Tibial artery (tissue), 4 donors: Measurements from ENCODE around the gene SCN4B.
A peak's percentile ranks its signal among the peaks of the same experiment; 100 is the strongest.

Experiments
- DNase-seq, 2 donors: peaks; one replicate each; pipeline ENCODE4 v3.0.0-alpha.2; 2019
- H3K27ac ChIP-seq, 2 donors: fragments of 200-600 bp; sonication (generic) in 1 of 2; 1 replicate in 1 of 2; 2 replicates in 1 of 2; pipeline ENCODE4 v1.5.1; 2018 to 2019; ENCODE audit warnings: mild to moderate bottlenecking in 1 of 2
- H3K27me3 ChIP-seq, 2 donors: fragments of 200-600 bp; sonication (generic) in 1 of 2; one replicate each; pipeline versions ENCODE4 v1.5.1 to v1.6.0; 2016 to 2019
- H3K36me3 ChIP-seq, 3 donors: fragments of 200-600 bp; sonication (generic) in 2 of 3; one replicate each; pipeline ENCODE4 v1.5.1; 2016 to 2019; ENCODE audit warnings: mild to moderate bottlenecking in 2 of 3
- H3K4me1 ChIP-seq, 4 donors: fragments of 200-600 bp; sonication (generic) in 2 of 4; 1 replicate in 3 of 4; 2 replicates in 1 of 4; pipeline ENCODE4 v1.5.1; 2016 to 2019
- H3K4me3 ChIP-seq, 2 donors: fragments of 200-600 bp; sonication (generic) in 1 of 2; 1 replicate in 1 of 2; 2 replicates in 1 of 2; pipeline ENCODE4 v1.5.1; 2018 to 2019; ENCODE audit warnings: mild to moderate bottlenecking in 2 of 2
- H3K9me3 ChIP-seq, 3 donors: fragments of 200-600 bp; sonication (generic) in 1 of 3; one replicate each; pipeline ENCODE4 v1.5.1; 2016 to 2019
- intact Hi-C: fragments of 100-400 bp; cut with DNase I; formaldehyde crosslinking; loops from one replicate; pipeline ENCODE4 v1.15.0; 2023; ENCODE audit warnings: low total_unique reads
- TF ChIP-seq, protein P1 (sequence below), 2 experiments: fragments of 200-600 bp in 1 of 2; fragments of 450-650 bp in 1 of 2; IDR thresholded peaks; one replicate each; pipeline ENCODE4 v1.5.1; 2017 to 2019; ENCODE audit warnings: antibody characterized with exemption in 2 of 2, mild to moderate bottlenecking in 1 of 2, moderate library complexity in 1 of 2

Gene SCN4B

DNA sequence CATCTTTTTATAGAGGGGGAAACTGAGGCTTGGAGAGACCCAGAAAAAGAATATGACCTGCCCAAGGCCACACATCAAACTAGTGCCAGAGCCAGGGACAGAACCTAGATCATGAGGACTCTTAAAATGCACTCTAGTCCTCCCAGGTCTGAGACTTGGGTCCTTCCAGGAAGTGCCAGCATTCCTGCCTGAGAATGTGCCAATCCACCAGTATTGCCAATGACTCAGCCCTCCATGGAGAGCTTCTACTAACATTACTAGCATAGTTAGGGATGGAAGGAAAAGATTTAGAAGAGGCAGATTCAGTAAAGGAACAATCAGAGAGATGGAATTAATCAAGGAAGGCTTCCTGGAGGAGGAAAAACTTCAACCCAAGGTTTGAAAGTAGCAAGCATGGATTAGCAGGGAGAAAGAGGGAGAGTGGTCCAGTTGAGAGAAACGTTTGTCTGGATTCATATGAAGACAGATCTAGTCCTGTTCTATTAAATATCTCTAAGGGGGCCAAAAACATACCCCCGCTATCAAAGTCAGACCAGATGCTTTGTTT is 45.8 kb downstream of the SCN4B start:
- TF ChIP-seq, protein P1, sequence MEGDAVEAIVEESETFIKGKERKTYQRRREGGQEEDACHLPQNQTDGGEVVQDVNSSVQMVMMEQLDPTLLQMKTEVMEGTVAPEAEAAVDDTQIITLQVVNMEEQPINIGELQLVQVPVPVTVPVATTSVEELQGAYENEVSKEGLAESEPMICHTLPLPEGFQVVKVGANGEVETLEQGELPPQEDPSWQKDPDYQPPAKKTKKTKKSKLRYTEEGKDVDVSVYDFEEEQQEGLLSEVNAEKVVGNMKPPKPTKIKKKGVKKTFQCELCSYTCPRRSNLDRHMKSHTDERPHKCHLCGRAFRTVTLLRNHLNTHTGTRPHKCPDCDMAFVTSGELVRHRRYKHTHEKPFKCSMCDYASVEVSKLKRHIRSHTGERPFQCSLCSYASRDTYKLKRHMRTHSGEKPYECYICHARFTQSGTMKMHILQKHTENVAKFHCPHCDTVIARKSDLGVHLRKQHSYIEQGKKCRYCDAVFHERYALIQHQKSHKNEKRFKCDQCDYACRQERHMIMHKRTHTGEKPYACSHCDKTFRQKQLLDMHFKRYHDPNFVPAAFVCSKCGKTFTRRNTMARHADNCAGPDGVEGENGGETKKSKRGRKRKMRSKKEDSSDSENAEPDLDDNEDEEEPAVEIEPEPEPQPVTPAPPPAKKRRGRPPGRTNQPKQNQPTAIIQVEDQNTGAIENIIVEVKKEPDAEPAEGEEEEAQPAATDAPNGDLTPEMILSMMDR (IDR thresholded peaks at IDR 0.05): no peak
- H3K4me1 ChIP-seq: no peaks in the 10 kb centered on the region
- H3K4me3 ChIP-seq: no peak overlapping the region
- H3K27ac ChIP-seq: no peak overlapping the region
- DNase-seq: no peak
- H3K36me3 ChIP-seq: no peaks in the 10 kb centered on the region
- intact Hi-C loops: no loop called here
- no peaks in the 10 kb centered on the region for H3K9me3 ChIP-seq
- peaks cover 0 to 6% of the 10 kb centered on the region in 2 donors for H3K27me3 ChIP-seq

DNA sequence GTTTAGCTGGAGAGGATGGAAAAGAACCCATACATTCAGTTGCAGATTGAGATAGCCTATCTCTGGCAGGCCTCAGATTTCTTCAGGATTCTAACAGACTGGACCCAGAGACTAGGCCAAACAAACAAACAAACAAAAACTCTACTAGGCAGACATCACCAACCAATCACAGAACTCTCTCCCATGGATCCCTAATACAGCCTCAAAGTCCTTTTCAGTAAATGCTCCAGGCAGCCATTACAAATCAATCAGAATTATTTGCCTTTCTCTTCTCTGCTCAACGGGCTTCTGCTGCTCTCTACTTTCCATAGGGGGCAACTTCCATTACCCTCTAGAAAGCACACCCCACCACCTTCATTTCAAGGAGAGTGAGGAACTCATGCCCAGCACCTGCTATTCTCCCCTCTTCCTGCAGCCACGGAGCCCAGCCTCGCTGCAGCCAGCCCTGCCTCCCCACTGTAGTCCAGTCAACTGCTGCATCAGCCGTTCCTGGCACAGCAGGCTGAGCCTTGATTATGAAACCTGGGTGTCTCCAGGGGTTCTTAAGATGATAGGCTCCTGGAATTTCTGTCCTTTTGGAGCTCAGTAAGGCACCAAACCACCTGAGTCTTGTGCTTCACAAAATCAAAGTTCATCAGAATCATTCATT is 46.8 kb downstream of the SCN4B start:
- H3K27ac ChIP-seq: no peak overlapping the region
- H3K9me3 ChIP-seq: no peaks in the 10 kb centered on the region
- TF ChIP-seq, protein P1 (IDR thresholded peaks at IDR 0.05): no peak
- H3K27me3 ChIP-seq: peaks cover 0 to 3% of the 10 kb centered on the region in 2 donors
- H3K4me1 ChIP-seq: no peaks in the 10 kb centered on the region
- intact Hi-C loops: no loop called here
- H3K4me3 ChIP-seq: no peak overlapping the region
- no peak for DNase-seq
- no peaks in the 10 kb centered on the region for H3K36me3 ChIP-seq

DNA sequence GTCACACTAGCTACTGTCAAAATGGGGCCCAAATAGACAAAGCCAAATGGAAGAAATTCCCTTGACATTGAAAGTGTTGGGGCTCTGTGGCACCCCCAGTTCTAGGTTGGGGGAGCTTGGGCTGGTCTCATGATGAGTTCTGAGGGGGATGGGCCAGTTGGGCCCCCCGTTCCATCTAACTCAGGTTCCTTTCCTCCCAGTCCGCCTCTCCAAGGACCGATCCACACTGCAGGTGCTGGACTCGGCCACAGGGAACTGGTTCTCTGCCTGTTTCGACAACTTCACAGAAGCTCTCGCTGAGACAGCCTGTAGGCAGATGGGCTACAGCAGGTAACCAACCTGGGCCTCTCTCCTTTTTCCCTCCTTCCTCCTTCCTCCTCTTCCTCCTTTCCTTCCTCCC is 48.1 kb downstream of the SCN4B start:
- no peaks in the 10 kb centered on the region for H3K36me3 ChIP-seq
- intact Hi-C loops: no loop called here
- H3K9me3 ChIP-seq: no peaks in the 10 kb centered on the region
- H3K27me3 ChIP-seq: peaks cover 0 to 3% of the 10 kb centered on the region in 2 donors
- TF ChIP-seq, protein P1 (IDR thresholded peaks at IDR 0.05): no peak
- no peak overlapping the region for H3K4me3 ChIP-seq
- DNase-seq: no peak
- no peaks in the 10 kb centered on the region for H3K4me1 ChIP-seq
- H3K27ac ChIP-seq: no peak overlapping the region

DNA sequence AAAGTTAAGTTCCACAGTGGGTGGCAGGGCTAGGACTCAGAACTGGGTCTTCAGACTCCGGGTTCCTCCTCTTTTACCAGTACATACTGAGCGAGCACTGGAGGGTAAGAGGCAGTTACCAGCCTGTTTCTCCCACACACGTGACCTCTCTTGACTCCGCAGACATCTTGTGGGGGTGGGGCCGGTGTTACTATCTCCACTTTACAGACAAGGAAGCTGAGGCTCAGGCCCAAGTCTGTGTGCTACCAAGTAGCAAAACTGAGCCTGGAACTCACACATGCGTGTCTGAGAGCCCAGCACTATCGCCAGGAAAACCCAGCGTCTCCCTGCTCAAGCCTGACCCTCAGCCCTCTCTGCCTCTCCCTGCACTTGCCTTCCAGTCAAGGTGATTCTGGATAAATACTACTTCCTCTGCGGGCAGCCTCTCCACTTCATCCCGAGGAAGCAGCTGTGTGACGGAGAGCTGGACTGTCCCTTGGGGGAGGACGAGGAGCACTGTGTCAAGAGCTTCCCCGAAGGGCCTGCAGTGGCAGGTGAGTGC is 49.8 kb downstream of the SCN4B start:
- Histone ChIP-seq H3K36me3 (no peaks in the 10 kb centered on the region), H3K4me3 (no peak overlapping the region), H3K9me3 (no peaks in the 10 kb centered on the region), H3K4me1 (no peaks in the 10 kb centered on the region), H3K27ac (no peak overlapping the region), H3K27me3 (peaks cover 0 to 7% of the 10 kb centered on the region in 2 donors)
- no peak for DNase-seq
- intact Hi-C loops: no loop called here
- TF ChIP-seq, protein P1 (IDR thresholded peaks at IDR 0.05): no peak

DNA sequence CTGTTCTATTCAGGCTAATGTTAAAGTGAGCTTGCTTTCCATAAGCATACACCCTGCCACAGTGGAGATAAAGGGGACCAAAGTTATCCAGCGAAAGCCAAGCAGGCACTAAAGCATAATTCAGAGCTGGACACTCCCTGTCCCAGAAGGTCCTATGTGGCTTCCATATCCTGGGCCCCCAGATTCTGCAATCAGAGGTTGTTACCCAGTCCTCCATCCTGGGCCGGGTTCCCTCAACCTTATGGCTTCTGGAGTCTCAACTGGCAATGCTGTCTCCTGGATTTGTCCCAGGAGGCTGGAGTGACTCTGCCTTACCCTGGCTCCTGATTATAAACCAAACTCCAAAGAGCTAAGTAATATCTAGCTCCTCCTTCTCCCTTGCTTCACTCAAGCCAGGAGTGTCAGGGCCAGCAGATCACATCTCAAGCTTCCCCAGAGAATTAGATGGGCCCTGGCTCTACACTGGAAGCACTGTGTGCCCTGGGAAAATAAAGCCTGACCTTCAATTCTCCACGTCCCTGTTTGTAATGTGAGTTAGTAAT is 51.9 kb downstream of the SCN4B start:
- H3K4me3 ChIP-seq: no peak overlapping the region
- intact Hi-C loops: no loop called here
- no peaks in the 10 kb centered on the region for H3K9me3 ChIP-seq
- peak in 1 of 2 donors; percentile 31 for DNase-seq
- TF ChIP-seq, protein P1 (IDR thresholded peaks at IDR 0.05): no peak
- H3K27ac ChIP-seq: no peak overlapping the region
- H3K27me3 ChIP-seq: peaks cover 0 to 11% of the 10 kb centered on the region in 2 donors
- H3K4me1 ChIP-seq: no peaks in the 10 kb centered on the region
- no peaks in the 10 kb centered on the region for H3K36me3 ChIP-seq
